ENCODE data around the gene VAMP7. TPM values are rescaled to one million over a fixed set of nuclear protein-coding genes. Genes with fewer than 3 reads are reported as not detected.
"Not testable (repeated sequence)": the region's sequence is repeated elsewhere in the genome, so short reads cannot be mapped to it uniquely, and the experiment has no call there.

VAMP7 gene
- polyA plus RNA-seq (ENCODE audit: insufficient read depth in 1 of 5, insufficient read length in 5 of 5, low replicate concordance in 1 of 5) = 10 to 100 TPM; 31.0 to 51.6 (median 42.0) TPM
- long read RNA-seq, donor 1, transcript VAMP7-202 (8 exons, 2,646 nt) = major isoform, 15 of 16 reads
- long read RNA-seq, donor 1, partial matches to known transcripts = 0 of 16 reads
- long read RNA-seq, donor 1, other reads (novel, unspliced or antisense) = 0 of 16 reads
- long read RNA-seq, donor 2, transcript VAMP7-202 (8 exons, 2,646 nt) = major isoform, 7 of 9 reads
- long read RNA-seq, donor 2, partial matches to known transcripts = 0 of 9 reads
- long read RNA-seq, donor 2, other reads (novel, unspliced or antisense) = 0 of 9 reads
- long read RNA-seq, donor 3, transcript VAMP7-202 (8 exons, 2,646 nt) = major isoform, 9 of 9 reads
- long read RNA-seq, donor 3, partial matches to known transcripts = 0 of 9 reads
- long read RNA-seq, donor 3, other reads (novel, unspliced or antisense) = 0 of 9 reads
- long read RNA-seq, donor 4, transcript VAMP7-202 (8 exons, 2,646 nt) = major isoform, 6 of 6 reads
- long read RNA-seq, donor 4, partial matches to known transcripts = 0 of 6 reads
- long read RNA-seq, donor 4, other reads (novel, unspliced or antisense) = 0 of 6 reads
- long read RNA-seq, donor 5, transcript VAMP7-202 (8 exons, 2,646 nt) = major isoform, 16 of 17 reads
- long read RNA-seq, donor 5, partial matches to known transcripts = 0 of 17 reads
- long read RNA-seq, donor 5, other reads (novel, unspliced or antisense) = 0 of 17 reads
- long read RNA-seq, donor 6, transcript VAMP7-202 (8 exons, 2,646 nt) = major isoform, 17 of 19 reads
- long read RNA-seq, donor 6, partial matches to known transcripts = 0 of 19 reads
- long read RNA-seq, donor 6, other reads (novel, unspliced or antisense) = 0 of 19 reads
- long read RNA-seq, donor 7, transcript VAMP7-202 (8 exons, 2,646 nt) = major isoform, 6 of 8 reads
- long read RNA-seq, donor 7, partial matches to known transcripts = 0 of 8 reads
- long read RNA-seq, donor 7, other reads (novel, unspliced or antisense) = 0 of 8 reads
- long read RNA-seq, donor 8, transcript VAMP7-202 (8 exons, 2,646 nt) = major isoform, 7 of 9 reads
- long read RNA-seq, donor 8, partial matches to known transcripts = 0 of 9 reads
- long read RNA-seq, donor 8, other reads (novel, unspliced or antisense) = 0 of 9 reads

GRCh38 chrX:155881158-155881993 lies at the start of gene VAMP7:
Gene VAMP7, plus strand, starts transcription at chrX:155881345. Its CDS starts 8,122 bp downstream, at chrX:155889467.
- peak; percentile 79 to 81 for DNase-seq

GRCh38 chrX:155841232-155841631 lies 39.9 kb upstream of the VAMP7 start:
- no peak for DNase-seq

- DNase-seq = not testable (repeated sequence)
These were observed 29.4 kb upstream of the VAMP7 start for GRCh38 chrX:155851786-155852185.

GRCh38 chrX:155857561-155857960 lies 23.6 kb upstream of the VAMP7 start:
- DNase-seq = no peak

- no peak for DNase-seq
These were observed 16.5 kb upstream of the VAMP7 start for GRCh38 chrX:155864655-155865054.

GRCh38 chrX:155865193-155865592 lies 16.0 kb upstream of the VAMP7 start:
- no peak for DNase-seq

- no peak for DNase-seq
These were observed 13.3 kb upstream of the VAMP7 start for GRCh38 chrX:155867821-155868220.

- no peak for DNase-seq
These were observed 10.2 kb upstream of the VAMP7 start for GRCh38 chrX:155870958-155871357.

GRCh38 chrX:155871934-155872333 lies 9.2 kb upstream of the VAMP7 start:
- no peak for DNase-seq

- DNase-seq = no peak
These were observed 8.0 kb upstream of the VAMP7 start for GRCh38 chrX:155873188-155873587.

GRCh38 chrX:155874571-155875244 lies 6.4 kb upstream of the VAMP7 start:
- peak in 1 of 2 donors; percentile 0 for DNase-seq

GRCh38 chrX:155876704-155877103 lies 4.4 kb upstream of the VAMP7 start:
- DNase-seq = no peak

- DNase-seq = no peak
These were observed 3.9 kb upstream of the VAMP7 start for GRCh38 chrX:155877288-155877687.

- DNase-seq = peak in 1 of 2 donors; percentile 1
These were observed 473 bp upstream of the VAMP7 start for GRCh38 chrX:155880586-155881157.

- no peak for DNase-seq
These were observed 5.3 kb downstream of the VAMP7 start for GRCh38 chrX:155886409-155886808.

GRCh38 chrX:155888139-155888538 lies 7.0 kb downstream of the VAMP7 start:
- no peak for DNase-seq

- DNase-seq = no peak
These were observed 8.2 kb downstream of the VAMP7 start for GRCh38 chrX:155889328-155889727.

GRCh38 chrX:155891446-155892210 lies 10.5 kb downstream of the VAMP7 start:
- DNase-seq = no peak

GRCh38 chrX:155893521-155893920 lies 12.4 kb downstream of the VAMP7 start:
- DNase-seq = no peak
